GM12878 (cell line): Measurements from ENCODE around the gene LRP5. TPM values are rescaled to one million over a fixed set of nuclear protein-coding genes. Genes with fewer than 3 reads are reported as not detected.

Experiments
- BCL3 ChIP-seq: IDR thresholded peaks from 2 replicates; pipeline ENCODE4 v1.6.1; 2011; ENCODE audit warnings: borderline replicate concordance, low read depth, mild to moderate bottlenecking, moderate library complexity, low read length; ENCODE audit not compliant: insufficient read depth, poor library complexity, severe bottlenecking
- BCLAF1 ChIP-seq: fragments of 450-650 bp; IDR thresholded peaks from 2 replicates; pipeline ENCODE4 v1.6.1; 2017; ENCODE audit warnings: antibody characterized with exemption, mild to moderate bottlenecking, moderate library complexity
- BMI1 ChIP-seq: fragments of 450-650 bp; IDR thresholded peaks from 2 replicates; pipeline ENCODE4 v1.6.1; 2016; ENCODE audit warnings: mild to moderate bottlenecking, moderate library complexity, borderline replicate concordance
- CBX5 ChIP-seq: sonication (generic); IDR thresholded peaks from 2 replicates; pipeline ENCODE4 v1.6.1; 2016; ENCODE audit warnings: low read depth, moderate library complexity, mild to moderate bottlenecking, inconsistent platforms
- CHD4 ChIP-seq: fragments of 200-600 bp; sonication (generic); IDR thresholded peaks from 2 replicates; pipeline ENCODE4 v1.6.1; 2016; ENCODE audit warnings: mild to moderate bottlenecking
- EP300 ChIP-seq, 2 experiments: fragments of 150-350 bp in 1 of 2; IDR thresholded peaks; 2 replicates each; pipeline ENCODE4 v1.6.1; 2011 to 2012; ENCODE audit warnings: low read depth in 2 of 2, low read length in 2 of 2, borderline replicate concordance in 1 of 2, improper control_type of control experiment in 1 of 2, inconsistent platforms in 1 of 2; ENCODE audit not compliant: control insufficient read depth in 1 of 2
- GATAD2B ChIP-seq: fragments of 450-650 bp; conservative IDR thresholded peaks from 2 replicates; pipeline ENCODE4 v1.6.1; 2017; ENCODE audit warnings: low read depth, mild to moderate bottlenecking, moderate library complexity
- KLF5 ChIP-seq: fragments of 450-650 bp; IDR thresholded peaks from 2 replicates; pipeline ENCODE4 v1.6.1; 2014; ENCODE audit warnings: mild to moderate bottlenecking; ENCODE audit not compliant: partially characterized antibody
- NFXL1 ChIP-seq: fragments of 450-650 bp; IDR thresholded peaks from 2 replicates; pipeline ENCODE4 v1.6.1; 2017; ENCODE audit warnings: antibody characterized with exemption, mild to moderate bottlenecking, borderline replicate concordance
- RB1 ChIP-seq: fragments of 450-650 bp; formaldehyde crosslinking; IDR thresholded peaks from 2 replicates; pipeline ENCODE4 v1.6.1; 2017; ENCODE audit warnings: mild to moderate bottlenecking, borderline replicate concordance
- RUNX3 ChIP-seq: IDR thresholded peaks from 2 replicates; pipeline ENCODE4 v1.6.1; 2012; ENCODE audit warnings: low read length, inconsistent platforms
- SKIL ChIP-seq: fragments of 450-650 bp; IDR thresholded peaks from 2 replicates; pipeline ENCODE4 v1.6.1; 2017; ENCODE audit warnings: mild to moderate bottlenecking, low read depth, inconsistent platforms; ENCODE audit not compliant: poor library complexity, severe bottlenecking
- STAT1 ChIP-seq: fragments of 450-650 bp; conservative IDR thresholded peaks from 2 replicates; pipeline ENCODE4 v1.6.1; 2014; ENCODE audit warnings: antibody characterized with exemption, mild to moderate bottlenecking
- TBL1XR1 ChIP-seq: IDR thresholded peaks from 2 replicates; pipeline ENCODE4 v1.6.1; 2012; ENCODE audit warnings: low read depth, low read length, improper control_type of control experiment
- TCF7 ChIP-seq: IDR thresholded peaks from 2 replicates; pipeline ENCODE4 v1.6.1; 2014; ENCODE audit warnings: antibody characterized with exemption, borderline replicate concordance
- YY1 ChIP-seq: IDR thresholded peaks from 2 replicates; pipeline ENCODE4 v1.6.1; 2011; ENCODE audit warnings: low read depth, mild to moderate bottlenecking, low read length
- ZNF384 ChIP-seq: IDR thresholded peaks from 2 replicates; pipeline ENCODE4 v1.6.1; 2012; ENCODE audit warnings: low read depth, mild to moderate bottlenecking, low read length, improper control_type of control experiment, borderline replicate concordance
- ZNF592 ChIP-seq: fragments of 450-650 bp; IDR thresholded peaks from 2 replicates; pipeline ENCODE4 v1.6.1; 2017; ENCODE audit warnings: mild to moderate bottlenecking, moderate library complexity
- polyA plus RNA-seq, 11 experiments: library from polyadenylated mRNA; depleted of rRNA in 4 of 11; unstranded in 6 of 11; stranded (reverse) in 5 of 11; fragments of >200 nt; fragmentation: Nextera tagmentation in 4 of 11; fragmentation: Illumina TruSeq in 1 of 11; extraction: Ambion mirVana in 4 of 11; extraction: Trizol in 1 of 11; gene quantifications; 1 replicate in 1 of 11; 2 replicates in 10 of 11; pipeline versions ENCODE4 v1.2.1 to v1.2.3, GENCODE V29; 2011 to 2016; ENCODE audit warnings: inconsistent platforms in 2 of 11, missing spikeins in 2 of 11, low read depth in 1 of 11
- total RNA-seq, 4 experiments: library from RNA; depleted of rRNA in 3 of 4; stranded (reverse); fragments of >200 nt in 3 of 4; fragmentation: Illumina TruSeq in 1 of 4; extraction: Trizol in 1 of 4; gene quantifications; 2 replicates each; pipeline versions ENCODE4 v1.2.1 to v1.2.3, GENCODE V29; 2013 to 2021

Gene LRP5
- total and polyA plus RNA-seq, 10 of the 15 experiments (the other 5 are each of a cell fraction or from before 2014, with no cell fraction given), result 0.37 to 34.0 (median 6.6) TPM

GRCh38 chr11:68271781-68272608 lies 40.4 kb upstream of the LRP5 start, which contains the start of gene C11orf24 (continued):
- TF ChIP-seq BCLAF1 (no peak), STAT1 (no peak), RB1 (peak; percentile 29; the same call in 1 of the 2 replicates), NFXL1 (no peak), ZNF384 (no peak; the same call in 1 of the 2 replicates), YY1 (peak; percentile 31; the same call in 1 of the 2 replicates), BCL3 (peak; percentile 34), CHD4 (peak; percentile 53; the same call in 1 of the 2 replicates), TCF7 (no peak), BMI1 (no peak), ZNF592 (0 out of 2 replicates have a peak, but pooled peaks have one; percentile 19), GATAD2B (peak; percentile 98), RUNX3 (peak; percentile 67), EP300 (IDR thresholded peaks at IDR 0.05; ENCODE audit: borderline replicate concordance in 1 of 2, control insufficient read depth in 1 of 2, low read depth in 2 of 2, low read length in 2 of 2) (no peak), CBX5 (no peak), KLF5 (peak; percentile 24), SKIL (peak; percentile 41), TBL1XR1 (peak; percentile 34; the same call in 1 of the 2 replicates)
